GM19043 (cell line): Measurements from ENCODE around the gene DLG2.
A peak's percentile ranks its signal among the peaks of the same experiment; 100 is the strongest.
"Not testable (repeated sequence)": the region's sequence is repeated elsewhere in the genome, so short reads cannot be mapped to it uniquely, and the experiment has no call there.

ENCODE experiments used
- ATAC-seq: cut with Tn5 transposase; IDR thresholded peaks from one replicate; pipeline ENCODE4 v1.9.1; 2021; ENCODE audit warnings: low read depth; ENCODE audit not compliant: unreplicated experiment

DLG2 gene

DNA sequence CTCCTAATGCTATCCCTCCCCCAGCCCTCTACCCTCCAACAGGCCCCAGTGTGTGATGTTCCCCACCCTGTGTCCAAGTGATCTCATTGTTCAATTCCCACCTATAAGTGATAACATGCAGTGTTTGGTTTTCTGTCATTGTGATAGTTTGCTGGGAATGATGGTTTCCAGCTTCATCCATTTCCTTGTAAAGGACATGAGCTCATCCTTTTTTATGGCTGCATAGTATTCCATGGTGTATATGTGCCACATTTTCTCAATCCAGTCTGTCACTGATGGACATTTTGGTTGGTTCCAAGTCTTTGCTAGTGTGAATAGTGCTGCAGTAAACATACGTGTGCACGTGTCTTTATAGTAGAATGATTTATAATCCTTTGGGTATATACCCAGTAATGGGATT is 277.6 kb downstream of the DLG2 start:
- ATAC-seq: not testable (repeated sequence)

DNA sequence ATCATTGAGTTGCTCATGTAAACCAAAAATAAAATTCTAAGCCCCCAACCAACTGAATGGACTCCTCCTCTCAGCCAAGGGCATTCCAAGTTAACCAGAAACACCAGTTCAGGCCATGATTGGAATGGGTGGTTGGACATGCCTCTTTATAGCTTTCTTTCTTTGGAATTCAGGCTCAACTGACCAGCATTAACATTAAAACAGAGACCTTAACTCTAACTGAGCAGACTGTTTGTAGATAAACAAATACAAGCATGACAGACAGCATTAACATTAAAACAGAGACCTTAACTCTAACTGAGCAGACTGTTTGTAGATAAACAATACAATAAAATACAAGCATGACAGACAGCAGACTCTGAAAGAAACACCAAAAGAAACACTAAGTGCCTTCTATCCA is 278.2 kb downstream of the DLG2 start:
- no peak for ATAC-seq

GRCh38 chr11:85347291-85347690 is 279.9 kb downstream of the DLG2 start:
- no peak for ATAC-seq

GRCh38 chr11:85346484-85346883 is 280.7 kb downstream of the DLG2 start:
- no peak for ATAC-seq

GRCh38 chr11:85340846-85341245 is 286.3 kb downstream of the DLG2 start:
- not testable (repeated sequence) for ATAC-seq

- ATAC-seq: no peak
Observed at GRCh38 chr11:85318573-85318972, 308.6 kb downstream of the DLG2 start.

GRCh38 chr11:85316967-85317366 is 310.2 kb downstream of the DLG2 start:
- ATAC-seq: peak; percentile 99

DNA sequence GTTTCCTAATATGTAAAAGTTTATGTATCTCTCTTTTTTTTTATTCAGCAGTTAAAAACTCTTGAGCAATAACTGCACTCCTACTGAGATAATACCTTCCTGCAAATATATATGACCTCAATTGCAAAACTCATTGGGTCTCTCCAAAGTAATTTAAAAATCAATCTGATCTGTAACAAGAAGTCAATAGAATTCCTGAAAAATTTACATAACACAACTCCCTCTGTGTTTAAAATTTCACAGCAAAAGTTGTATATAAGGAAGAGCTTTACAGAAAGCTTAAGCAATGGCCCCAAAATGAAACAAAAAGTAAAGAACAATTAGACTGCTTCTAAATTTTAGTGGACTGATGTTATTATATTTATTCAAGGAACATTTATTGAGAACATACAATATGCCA is 313.4 kb downstream of the DLG2 start:
- ATAC-seq: no peak

GRCh38 chr11:85310479-85310878 is 316.7 kb downstream of the DLG2 start:
- no peak for ATAC-seq

DNA sequence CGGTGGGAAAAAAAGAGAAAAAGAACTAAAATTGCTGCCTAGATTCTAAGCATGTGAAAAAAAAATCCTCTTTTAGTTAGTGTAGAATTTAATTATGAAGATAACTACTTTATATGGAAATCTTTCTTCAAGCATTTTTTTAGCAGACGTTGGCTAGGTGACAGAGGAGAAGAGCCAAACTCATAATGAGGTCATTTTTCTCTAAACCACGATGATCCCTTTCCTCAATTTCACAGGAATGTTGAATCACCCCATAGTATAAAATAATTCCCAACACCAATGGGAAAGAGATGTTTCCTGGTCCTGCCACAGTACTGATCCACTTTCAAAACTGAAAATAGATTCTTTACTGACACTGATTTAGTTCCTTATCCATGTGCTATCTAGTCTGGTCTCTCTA is 319.8 kb downstream of the DLG2 start:
- no peak for ATAC-seq

GRCh38 chr11:85301895-85302678 is 325.1 kb downstream of the DLG2 start:
- ATAC-seq: no peak

- ATAC-seq: no peak
Observed at GRCh38 chr11:85299258-85299942, 327.7 kb downstream of the DLG2 start.

GRCh38 chr11:85295694-85296271 is 331.4 kb downstream of the DLG2 start:
- ATAC-seq: no peak

- ATAC-seq: no peak
Observed at GRCh38 chr11:85281550-85281949, 345.6 kb downstream of the DLG2 start.

DNA sequence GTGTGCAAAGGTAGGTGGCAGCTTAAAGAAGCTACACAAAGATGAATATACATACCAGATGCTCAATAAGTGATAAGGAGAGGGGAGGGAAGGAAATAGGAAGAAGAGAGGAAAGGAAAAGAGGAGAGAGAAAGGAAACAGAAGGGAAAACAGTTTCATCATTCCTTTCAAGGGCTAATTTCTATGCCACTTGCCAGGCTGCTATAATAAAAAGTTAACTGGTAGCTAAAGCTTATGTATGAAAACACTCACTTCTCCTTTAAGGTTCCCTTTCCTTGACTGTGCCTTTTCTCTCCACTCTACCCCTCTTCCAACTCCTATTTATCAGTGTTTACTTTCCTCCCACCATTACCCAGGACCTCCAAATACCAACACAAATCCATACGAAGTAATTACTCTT is 347.9 kb downstream of the DLG2 start:
- ATAC-seq: no peak

DNA sequence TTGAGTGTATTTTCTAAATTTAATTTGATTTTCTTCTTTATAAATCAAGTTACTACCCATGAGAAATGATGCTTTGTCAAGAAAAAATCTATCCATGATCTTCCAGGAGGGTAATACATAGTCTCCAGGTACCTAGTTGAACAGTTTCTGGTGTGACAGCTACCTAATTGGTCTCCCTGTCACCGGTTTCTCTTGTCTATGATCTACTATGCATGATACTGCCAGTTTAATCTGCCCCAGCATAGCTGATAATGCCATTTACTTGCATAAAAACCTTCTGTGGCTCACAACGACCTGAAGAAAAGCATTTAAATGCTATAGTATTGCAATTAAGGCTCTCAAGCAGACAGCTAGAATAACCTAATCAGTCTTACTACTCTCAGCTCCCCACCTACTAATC is 349.5 kb downstream of the DLG2 start:
- no peak for ATAC-seq

GRCh38 chr11:85276332-85276731 is 350.8 kb downstream of the DLG2 start:
- ATAC-seq: no peak

GRCh38 chr11:85270315-85270714 is 356.8 kb downstream of the DLG2 start:
- ATAC-seq: not testable (repeated sequence)

DNA sequence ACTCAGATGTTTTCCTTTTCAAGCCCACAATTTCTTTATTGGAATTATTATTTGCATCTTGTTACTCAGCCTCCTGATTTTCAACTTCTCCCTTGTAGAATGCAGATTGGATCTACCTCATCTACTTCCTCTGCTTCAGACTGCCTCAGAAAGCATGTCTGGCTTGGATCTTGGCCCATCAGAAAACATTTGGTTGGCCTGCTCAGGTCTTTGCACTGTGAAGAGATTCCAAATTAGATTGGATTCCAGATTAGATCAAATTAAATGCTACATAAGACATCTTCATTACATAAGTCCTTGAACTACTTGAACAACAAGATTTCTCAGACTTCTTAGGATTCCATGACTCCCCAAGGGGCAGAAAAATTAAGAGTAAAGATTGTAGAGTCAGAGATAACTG is 358.0 kb downstream of the DLG2 start:
- ATAC-seq: no peak

DNA sequence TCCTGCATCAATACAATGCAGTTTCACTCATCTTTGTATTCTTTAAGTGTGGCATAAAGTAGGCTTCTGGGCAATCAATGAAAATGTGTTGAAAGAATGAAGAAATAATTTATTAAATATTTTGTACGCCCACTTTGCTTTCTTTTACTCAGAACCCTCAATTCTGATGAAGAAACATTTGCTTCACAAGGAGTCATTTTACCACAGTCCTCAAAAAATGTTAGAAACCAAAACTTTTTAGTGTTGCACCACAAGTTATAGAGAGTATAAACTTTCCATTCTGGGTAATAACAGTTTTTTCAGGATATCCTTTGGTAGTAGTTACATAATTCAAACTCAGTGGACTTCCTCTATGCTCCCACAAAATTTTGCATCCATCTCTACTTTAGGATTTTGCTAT is 360.5 kb downstream of the DLG2 start:
- ATAC-seq: no peak

GRCh38 chr11:85263328-85263727 is 363.8 kb downstream of the DLG2 start:
- no peak for ATAC-seq

DNA sequence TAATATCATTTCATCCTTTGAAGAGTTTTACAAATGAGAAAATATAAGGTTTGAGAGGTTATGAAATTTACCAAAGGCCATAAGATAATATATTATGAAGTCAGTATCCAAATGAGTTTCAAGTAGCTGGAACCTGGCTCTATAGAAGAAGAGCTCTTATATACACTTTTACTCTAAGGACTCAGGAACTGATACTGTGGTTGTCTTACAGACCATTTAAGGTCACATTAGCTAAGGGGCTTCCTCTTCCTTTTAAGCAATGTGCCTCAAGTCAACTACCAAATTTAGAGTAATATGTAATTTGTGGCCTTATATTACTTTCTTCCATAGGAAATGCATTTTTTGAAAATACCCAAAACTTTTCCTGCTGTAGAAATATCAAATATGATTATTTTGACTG is 369.3 kb downstream of the DLG2 start:
- ATAC-seq: no peak
